22Rv1 (cell line): ENCODE data around the gene DAPL1.

Source experiments
- H3K27ac ChIP-seq: fragments of 450-650 bp; 2 replicates; pipeline ENCODE4 v1.5.1; 2017
- CTCF ChIP-seq: fragments of 450-650 bp; IDR thresholded peaks from 2 replicates; pipeline ENCODE4 v1.5.1; 2017; ENCODE audit warnings: mild to moderate bottlenecking
- ZFX ChIP-seq: fragments of 450-650 bp; IDR thresholded peaks from 2 replicates; pipeline ENCODE4 v1.6.1; 2017; ENCODE audit warnings: antibody characterized with exemption, borderline replicate concordance

The DAPL1 gene

GRCh38 chr2:158808426-158808825 is 13.3 kb downstream of the DAPL1 start:
- TF ChIP-seq ZFX, result no peak
- TF ChIP-seq CTCF, result no peak
- H3K27ac ChIP-seq, result no peak overlapping the region

- TF ChIP-seq CTCF, result no peak
- H3K27ac ChIP-seq, result no peak overlapping the region
Observed at GRCh38 chr2:158809816-158810215, 14.7 kb downstream of the DAPL1 start.

- TF ChIP-seq CTCF (no peak), ZFX (no peak)
- H3K27ac ChIP-seq, result no peak overlapping the region
Observed at GRCh38 chr2:158810731-158811460, 15.8 kb downstream of the DAPL1 start.

GRCh38 chr2:158815166-158815565 is 20.0 kb downstream of the DAPL1 start:
- TF ChIP-seq ZFX (no peak), CTCF (no peak)
- H3K27ac ChIP-seq, result no peak overlapping the region

DNA sequence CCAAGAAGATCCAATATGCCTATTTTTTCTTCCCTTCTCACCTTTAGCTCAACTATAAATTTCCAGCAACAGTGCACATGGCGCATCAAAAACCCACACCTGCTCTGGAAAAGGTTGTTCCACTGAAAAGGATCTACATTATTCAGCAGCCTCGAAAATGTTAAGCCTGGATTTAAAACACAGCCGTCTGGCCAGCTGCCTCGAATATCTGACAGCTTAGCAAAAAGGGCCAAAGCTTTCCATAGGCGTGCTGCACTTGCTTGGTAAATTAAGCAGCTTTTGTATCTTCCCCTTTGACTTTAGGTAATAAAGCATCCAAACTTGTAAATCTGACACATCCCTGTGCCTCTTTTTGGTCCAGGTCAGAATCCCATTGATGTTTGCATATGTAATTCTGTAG is 20.5 kb downstream of the DAPL1 start:
- no peak for TF ChIP-seq CTCF
- no peak for TF ChIP-seq ZFX

DNA sequence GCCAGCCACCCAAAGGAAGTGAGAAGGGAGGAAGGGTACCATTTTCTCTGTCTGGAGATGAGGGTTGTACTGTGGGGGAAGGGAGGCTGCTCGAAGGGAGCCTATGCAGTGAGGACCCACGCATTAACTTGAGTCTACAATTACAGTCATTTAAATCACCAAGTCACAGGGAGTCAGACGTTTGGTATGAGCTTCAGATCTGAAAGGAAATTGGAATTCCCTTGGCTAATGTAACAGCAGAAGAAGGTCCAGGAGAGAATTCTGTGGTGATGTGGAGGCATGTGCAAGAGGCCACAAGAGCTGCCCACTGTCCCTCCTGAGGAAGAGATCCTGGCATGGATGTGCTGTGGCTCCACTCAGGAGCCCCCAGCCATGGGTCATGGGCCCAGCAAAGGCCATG is 22.5 kb downstream of the DAPL1 start:
- TF ChIP-seq CTCF (no peak), ZFX (no peak)
- no peak overlapping the region for H3K27ac ChIP-seq

More for the DNA sequence above, 20.5 kb downstream of the DAPL1 start:
- no peak overlapping the region for H3K27ac ChIP-seq

DNA sequence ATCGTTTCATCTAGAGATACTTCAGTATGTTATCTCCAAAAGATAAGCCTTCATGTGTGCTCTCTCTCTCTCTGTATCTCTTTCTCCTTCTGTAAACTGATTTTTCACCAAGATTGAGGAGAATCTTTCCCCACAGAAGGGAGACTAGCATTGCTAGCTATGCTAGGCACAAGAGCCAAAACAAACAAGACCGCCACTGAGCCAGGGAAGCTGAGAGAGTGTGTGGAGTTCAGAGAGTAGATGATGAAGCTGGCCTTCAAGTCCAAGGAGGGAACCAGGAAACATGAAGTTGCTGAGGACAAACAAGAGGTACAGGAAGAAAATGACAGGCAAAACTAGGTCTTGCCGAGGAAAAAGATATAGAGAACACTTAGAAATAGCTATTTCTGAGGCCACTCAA is 23.4 kb downstream of the DAPL1 start:
- TF ChIP-seq ZFX, result no peak
- no peak for TF ChIP-seq CTCF
- H3K27ac ChIP-seq, result no peak overlapping the region
